ENCODE measurements around the gene RAF1. TPM values are rescaled to one million over a fixed set of nuclear protein-coding genes. Genes with fewer than 3 reads are reported as not detected.
A peak's percentile ranks its signal among the peaks of the same experiment; 100 is the strongest.

RAF1 gene
- total and polyA plus RNA-seq, 9 of the 15 experiments (the other 6 are each of a cell fraction or from before 2014, with no cell fraction given) = 28.0 to 183 (median 85.6) TPM

GRCh38 chr3:12627370-12627769 lies 36.5 kb downstream of the RAF1 start (continued):
- TF ChIP-seq LARP7 (IDR thresholded peaks at IDR 0.05) (no peak), ZNF778 (CRISPR knock-in tag; IDR thresholded peaks at IDR 0.05) (no peak), NCOA4 (IDR thresholded peaks at IDR 0.05; ENCODE audit: partially characterized antibody) (no peak), CTBP1 (IDR thresholded peaks at IDR 0.05; ENCODE audit: borderline replicate concordance) (no peak), NR0B1 (IDR thresholded peaks at IDR 0.05; ENCODE audit: partially characterized antibody) (no peak), ARID4B (CRISPR knock-in tag; IDR thresholded peaks at IDR 0.05) (no peak), PKNOX1 (IDR thresholded peaks at IDR 0.05) (peak; percentile 27; the same call in 1 of the 2 replicates), JUND (IDR thresholded peaks at IDR 0.05; ENCODE audit: borderline replicate concordance, low read depth, low read length) (peak; percentile 94), JUND (tag; IDR thresholded peaks at IDR 0.05; ENCODE audit: borderline replicate concordance, low read depth, low read length) (peak; percentile 95), CBFA2T3 (IDR thresholded peaks at IDR 0.05) (no peak), ZBTB40 (IDR thresholded peaks at IDR 0.05) (no peak), ZBTB40 (CRISPR knock-in tag; IDR thresholded peaks at IDR 0.05) (no peak), GABPB2 (CRISPR knock-in tag; conservative IDR thresholded peaks at IDR 0.05) (no peak)

All from K562 (cell line).